HepG2 (cell line): ENCODE results near the gene ASIC2.

Experiments used
- HMG20A ChIP-seq: IDR thresholded peaks from 2 replicates; pipeline ENCODE4 v1.6.1; 2016; ENCODE audit warnings: borderline replicate concordance
- HNRNPH1 ChIP-seq: fragments of 200-400 bp; formaldehyde crosslinking; optimal IDR thresholded peaks from 2 replicates; pipeline ENCODE3; 2017; ENCODE audit warnings: mild to moderate bottlenecking, low read depth, low read length
- KLF9 ChIP-seq: IDR thresholded peaks from 2 replicates; pipeline ENCODE4 v1.6.1; 2016; ENCODE audit warnings: low read depth
- POLR2A ChIP-seq, 2 experiments: IDR thresholded peaks; 2 replicates each; pipeline ENCODE4 v1.6.1; 2011; ENCODE audit warnings: low read depth in 2 of 2, low read length in 2 of 2, mild to moderate bottlenecking in 1 of 2, moderate library complexity in 1 of 2; ENCODE audit not compliant: insufficient read depth in 1 of 2
- POLR2AphosphoS5 ChIP-seq: IDR thresholded peaks from 2 replicates; pipeline ENCODE4 v1.6.1; 2012; ENCODE audit warnings: low read depth, low read length
- ZBTB1 ChIP-seq: sonication (generic); formaldehyde crosslinking; IDR thresholded peaks from 2 replicates; pipeline ENCODE4 v1.4.0; 2020; ENCODE audit warnings: missing genetic modification reagents, borderline replicate concordance
- ZFP36 ChIP-seq: fragments of 150-350 bp; IDR thresholded peaks from 2 replicates; pipeline ENCODE4 v1.6.1; 2018; ENCODE audit warnings: borderline replicate concordance, low read length, low read depth; ENCODE audit not compliant: partially characterized antibody
- ZNF850 ChIP-seq: sonication (generic); formaldehyde crosslinking; conservative IDR thresholded peaks from 2 replicates; pipeline ENCODE4 v1.9.0; 2021; ENCODE audit warnings: mild to moderate bottlenecking, missing genetic modification reagents
- TF ChIP-seq, protein P1 (sequence below), 2 experiments: sonication (generic) in 1 of 2; formaldehyde crosslinking in 1 of 2; IDR thresholded peaks; 2 replicates each; pipeline versions ENCODE4 v1.4.0 to v1.6.1; 2018 to 2020; ENCODE audit warnings: missing genetic modification reagents in 2 of 2, borderline replicate concordance in 1 of 2, low read depth in 1 of 2, mild to moderate bottlenecking in 1 of 2, missing biosample characterization in 1 of 2
- TF ChIP-seq, protein P2 (sequence below): sonication (generic); formaldehyde crosslinking; IDR thresholded peaks from 2 replicates; pipeline ENCODE4 v1.5.0; 2020; ENCODE audit warnings: missing genetic modification reagents
- TF ChIP-seq, protein P3 (sequence below): sonication (generic); formaldehyde crosslinking; IDR thresholded peaks from 2 replicates; pipeline ENCODE4 v1.8.0; 2022; ENCODE audit warnings: missing genetic modification reagents, mild to moderate bottlenecking, borderline replicate concordance

DNA sequence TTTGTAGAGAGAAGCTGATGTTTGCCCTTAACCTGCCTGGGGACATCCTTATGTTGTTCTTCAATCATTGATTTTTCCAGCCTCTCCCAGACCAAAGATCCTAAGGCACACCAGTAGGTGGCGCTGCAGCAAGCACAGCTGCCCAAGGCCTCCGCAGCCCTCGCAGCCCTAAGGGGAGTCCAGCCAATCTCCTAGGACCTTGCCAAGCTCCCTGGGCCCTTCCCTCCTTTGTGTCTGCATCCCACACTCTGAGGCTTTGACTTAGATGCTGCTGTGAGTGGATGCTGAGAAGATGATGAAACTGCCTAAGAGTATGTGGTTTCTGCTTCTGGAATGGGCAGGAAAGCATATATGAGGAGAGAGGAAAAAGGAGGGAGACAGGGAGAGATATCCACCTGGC, 254.4 kb downstream of the ASIC2 start:
- TF ChIP-seq, protein P1, sequence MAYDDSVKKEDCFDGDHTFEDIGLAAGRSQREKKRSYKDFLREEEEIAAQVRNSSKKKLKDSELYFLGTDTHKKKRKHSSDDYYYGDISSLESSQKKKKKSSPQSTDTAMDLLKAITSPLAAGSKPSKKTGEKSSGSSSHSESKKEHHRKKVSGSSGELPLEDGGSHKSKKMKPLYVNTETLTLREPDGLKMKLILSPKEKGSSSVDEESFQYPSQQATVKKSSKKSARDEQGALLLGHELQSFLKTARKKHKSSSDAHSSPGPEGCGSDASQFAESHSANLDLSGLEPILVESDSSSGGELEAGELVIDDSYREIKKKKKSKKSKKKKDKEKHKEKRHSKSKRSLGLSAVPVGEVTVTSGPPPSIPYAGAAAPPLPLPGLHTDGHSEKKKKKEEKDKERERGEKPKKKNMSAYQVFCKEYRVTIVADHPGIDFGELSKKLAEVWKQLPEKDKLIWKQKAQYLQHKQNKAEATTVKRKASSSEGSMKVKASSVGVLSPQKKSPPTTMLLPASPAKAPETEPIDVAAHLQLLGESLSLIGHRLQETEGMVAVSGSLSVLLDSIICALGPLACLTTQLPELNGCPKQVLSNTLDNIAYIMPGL (CRISPR knock-in tag; IDR thresholded peaks at IDR 0.05; ENCODE audit: borderline replicate concordance in 1 of 2, low read depth in 1 of 2): no peak
- TF ChIP-seq ZFP36 (no peak), KLF9 (CRISPR knock-in tag) (no peak), POLR2AphosphoS5 (no peak), HMG20A (CRISPR knock-in tag) (no peak), HNRNPH1 (no peak), ZNF850 (CRISPR knock-in tag) (no peak), POLR2A (IDR thresholded peaks at IDR 0.05; ENCODE audit: insufficient read depth in 1 of 2, low read depth in 2 of 2, low read length in 2 of 2) (no peak), ZBTB1 (CRISPR knock-in tag) (no peak)
- TF ChIP-seq, protein P2, sequence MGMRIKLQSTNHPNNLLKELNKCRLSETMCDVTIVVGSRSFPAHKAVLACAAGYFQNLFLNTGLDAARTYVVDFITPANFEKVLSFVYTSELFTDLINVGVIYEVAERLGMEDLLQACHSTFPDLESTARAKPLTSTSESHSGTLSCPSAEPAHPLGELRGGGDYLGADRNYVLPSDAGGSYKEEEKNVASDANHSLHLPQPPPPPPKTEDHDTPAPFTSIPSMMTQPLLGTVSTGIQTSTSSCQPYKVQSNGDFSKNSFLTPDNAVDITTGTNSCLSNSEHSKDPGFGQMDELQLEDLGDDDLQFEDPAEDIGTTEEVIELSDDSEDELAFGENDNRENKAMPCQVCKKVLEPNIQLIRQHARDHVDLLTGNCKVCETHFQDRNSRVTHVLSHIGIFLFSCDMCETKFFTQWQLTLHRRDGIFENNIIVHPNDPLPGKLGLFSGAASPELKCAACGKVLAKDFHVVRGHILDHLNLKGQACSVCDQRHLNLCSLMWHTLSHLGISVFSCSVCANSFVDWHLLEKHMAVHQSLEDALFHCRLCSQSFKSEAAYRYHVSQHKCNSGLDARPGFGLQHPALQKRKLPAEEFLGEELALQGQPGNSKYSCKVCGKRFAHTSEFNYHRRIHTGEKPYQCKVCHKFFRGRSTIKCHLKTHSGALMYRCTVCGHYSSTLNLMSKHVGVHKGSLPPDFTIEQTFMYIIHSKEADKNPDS (CRISPR knock-in tag): no peak
- TF ChIP-seq, protein P3, sequence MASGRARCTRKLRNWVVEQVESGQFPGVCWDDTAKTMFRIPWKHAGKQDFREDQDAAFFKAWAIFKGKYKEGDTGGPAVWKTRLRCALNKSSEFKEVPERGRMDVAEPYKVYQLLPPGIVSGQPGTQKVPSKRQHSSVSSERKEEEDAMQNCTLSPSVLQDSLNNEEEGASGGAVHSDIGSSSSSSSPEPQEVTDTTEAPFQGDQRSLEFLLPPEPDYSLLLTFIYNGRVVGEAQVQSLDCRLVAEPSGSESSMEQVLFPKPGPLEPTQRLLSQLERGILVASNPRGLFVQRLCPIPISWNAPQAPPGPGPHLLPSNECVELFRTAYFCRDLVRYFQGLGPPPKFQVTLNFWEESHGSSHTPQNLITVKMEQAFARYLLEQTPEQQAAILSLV (CRISPR knock-in tag): no peak
